Caco-2 (cell line): ENCODE results near the gene KATNB1. TPM values are rescaled to one million over a fixed set of nuclear protein-coding genes. Genes with fewer than 3 reads are reported as not detected.
"Not testable (repeated sequence)": the region's sequence is repeated elsewhere in the genome, so short reads cannot be mapped to it uniquely, and the experiment has no call there.

Experiments
- BruUV-seq: library from RNA; stranded (reverse); fragments of 400-500 nt; replicated peaks from 2 replicates; lab custom pipeline; 2021; lab: Mats Ljungman, UMichigan
- CTCF ChIA-PET: fragments of 300-600 bp; sonication (Branson Sonifier 250); formaldehyde crosslinking; loops from one replicate; lab custom pipeline; 2022; ENCODE audit warnings: antibody characterized with exemption; lab: Charles Lee
- POLR2A ChIA-PET: fragments of 300-600 bp; sonication (Branson Sonifier 250); formaldehyde crosslinking; loops from one replicate; lab custom pipeline; 2022; ENCODE audit warnings: antibody characterized with exemption; lab: Charles Lee
- DNase-seq, 2 experiments: peaks; one replicate each; pipeline versions ENCODE4 v3.0.0 to v3.0.0-alpha.2; 2020 to 2022
- H3K27me3 ChIP-seq: replicated peaks from 2 replicates; pipeline ENCODE4 v1.6.0; 2011; ENCODE audit warnings: low read length; ENCODE audit not compliant: control insufficient read depth, insufficient read depth
- H3K36me3 ChIP-seq: 2 replicates; pipeline ENCODE4 v1.5.1; 2011; ENCODE audit warnings: low read length; ENCODE audit not compliant: control insufficient read depth, insufficient read depth
- H3K4me1 ChIP-seq: fragments of 250-450 bp; sonication (Bioruptor Pico); 2 replicates; pipeline ENCODE4 v1.5.1; 2020; ENCODE audit warnings: mild to moderate bottlenecking
- H3K4me3 ChIP-seq: 2 replicates; pipeline ENCODE4 v1.5.1; 2011; ENCODE audit warnings: low read depth, mild to moderate bottlenecking, control low read depth, low read length
- H3K9me3 ChIP-seq: fragments of 250-450 bp; sonication (Bioruptor Pico); 2 replicates; pipeline ENCODE4 v1.5.1; 2020; ENCODE audit warnings: mild to moderate bottlenecking, moderate library complexity
- H3K27ac Mint-ChIP-seq: one replicate; pipeline ENCODE4 v1.8.0; 2022; ENCODE audit warnings: mixed read lengths; ENCODE audit not compliant: unreplicated experiment
- H3K27me3 Mint-ChIP-seq: one replicate; pipeline ENCODE4 v1.8.0; 2022; ENCODE audit warnings: mixed read lengths; ENCODE audit not compliant: insufficient read depth, unreplicated experiment
- H3K36me3 Mint-ChIP-seq: one replicate; pipeline ENCODE4 v1.8.0; 2022; ENCODE audit warnings: mild to moderate bottlenecking, mixed read lengths; ENCODE audit not compliant: insufficient read depth, unreplicated experiment
- H3K4me1 Mint-ChIP-seq: one replicate; pipeline ENCODE4 v1.8.0; 2022; ENCODE audit warnings: low read depth, mixed read lengths; ENCODE audit not compliant: unreplicated experiment
- H3K4me3 Mint-ChIP-seq: one replicate; pipeline ENCODE4 v1.8.0; 2022; ENCODE audit warnings: mild to moderate bottlenecking, moderate library complexity, mixed read lengths; ENCODE audit not compliant: unreplicated experiment
- H3K9me3 Mint-ChIP-seq: one replicate; pipeline ENCODE4 v1.8.0; 2022; ENCODE audit warnings: mixed read lengths; ENCODE audit not compliant: unreplicated experiment
- intact Hi-C: fragments of 100-400 bp; cut with micrococcal nuclease; formaldehyde crosslinking; loops from one replicate; pipeline ENCODE4 v1.10.0; 2022; ENCODE audit not compliant: unreplicated experiment
- total RNA-seq: library from RNA; stranded (reverse); gene quantifications from 2 replicates; pipeline ENCODE4 v1.2.3, GENCODE V29; 2022
- TF ChIP-seq, protein P1 (sequence below), 2 experiments: fragments of 200-600 bp in 1 of 2; IDR thresholded peaks; 1 replicate in 1 of 2; 2 replicates in 1 of 2; pipeline versions ENCODE4 v1.5.1 to v1.8.0; 2011 to 2022; ENCODE audit warnings: antibody characterized with exemption in 1 of 2, control low read depth in 1 of 2, inconsistent platforms in 1 of 2, low read depth in 1 of 2, low read length in 1 of 2, mild to moderate bottlenecking in 1 of 2, moderate library complexity in 1 of 2; ENCODE audit not compliant: insufficient read depth in 1 of 2, severe bottlenecking in 1 of 2, unreplicated experiment in 1 of 2

KATNB1 gene
- total RNA-seq, 1 experiment from 2014 or later, result 32.4 TPM

DNA sequence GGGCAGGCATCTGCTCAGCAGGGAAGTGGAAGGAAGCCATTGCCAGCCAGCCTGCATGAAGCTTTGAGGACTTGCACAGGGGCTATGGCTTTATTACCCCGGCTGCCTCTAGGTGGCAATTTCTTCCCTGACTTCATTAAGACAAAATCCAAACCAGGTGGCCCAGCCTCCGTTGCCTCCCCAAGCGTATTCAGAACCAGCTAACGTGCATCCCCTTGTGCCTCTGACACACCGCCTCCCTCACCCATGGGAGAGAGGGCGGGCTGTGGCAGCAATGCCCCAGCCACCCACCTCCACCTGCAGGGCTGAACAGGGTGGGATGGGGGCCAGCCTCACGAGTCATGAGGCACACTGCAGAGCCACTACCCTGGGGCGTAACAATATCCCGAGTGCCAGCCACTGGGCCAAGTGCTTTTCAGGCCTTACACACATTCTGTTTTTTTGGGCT, 59.9 kb downstream of the KATNB1 start:
- H3K4me1 Mint-ChIP-seq, result peaks cover 40% of the 10 kb centered on the region
- TF ChIP-seq, protein P1, sequence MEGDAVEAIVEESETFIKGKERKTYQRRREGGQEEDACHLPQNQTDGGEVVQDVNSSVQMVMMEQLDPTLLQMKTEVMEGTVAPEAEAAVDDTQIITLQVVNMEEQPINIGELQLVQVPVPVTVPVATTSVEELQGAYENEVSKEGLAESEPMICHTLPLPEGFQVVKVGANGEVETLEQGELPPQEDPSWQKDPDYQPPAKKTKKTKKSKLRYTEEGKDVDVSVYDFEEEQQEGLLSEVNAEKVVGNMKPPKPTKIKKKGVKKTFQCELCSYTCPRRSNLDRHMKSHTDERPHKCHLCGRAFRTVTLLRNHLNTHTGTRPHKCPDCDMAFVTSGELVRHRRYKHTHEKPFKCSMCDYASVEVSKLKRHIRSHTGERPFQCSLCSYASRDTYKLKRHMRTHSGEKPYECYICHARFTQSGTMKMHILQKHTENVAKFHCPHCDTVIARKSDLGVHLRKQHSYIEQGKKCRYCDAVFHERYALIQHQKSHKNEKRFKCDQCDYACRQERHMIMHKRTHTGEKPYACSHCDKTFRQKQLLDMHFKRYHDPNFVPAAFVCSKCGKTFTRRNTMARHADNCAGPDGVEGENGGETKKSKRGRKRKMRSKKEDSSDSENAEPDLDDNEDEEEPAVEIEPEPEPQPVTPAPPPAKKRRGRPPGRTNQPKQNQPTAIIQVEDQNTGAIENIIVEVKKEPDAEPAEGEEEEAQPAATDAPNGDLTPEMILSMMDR (IDR thresholded peaks at IDR 0.05; ENCODE audit: insufficient read depth in 1 of 2, low read depth in 1 of 2, low read length in 1 of 2, severe bottlenecking in 1 of 2, unreplicated experiment in 1 of 2), result peak; percentile 75
- DNase-seq, result peak; percentile 76 to 82
- Histone ChIP-seq H3K4me3 (no peak overlapping the region), H3K4me1 (peaks cover 46% of the 10 kb centered on the region), H3K9me3 (no peaks in the 10 kb centered on the region), H3K27me3 (no peaks in the 10 kb centered on the region), H3K36me3 (no peaks in the 10 kb centered on the region)
- H3K27me3 Mint-ChIP-seq, result no peaks in the 10 kb centered on the region
- H3K4me3 Mint-ChIP-seq, result peak overlapping the region; percentile 9
- POLR2A ChIA-PET, result interaction anchor here (0.6 to 1.1 kb wide), 3 partner anchors 68 to 202 kb away, joined by 3 read pairs; no protein-coding TSS in a partner anchor
- CTCF ChIA-PET, result interaction anchor here (0.7 to 2.9 kb wide), 15 partner anchors 8 to 248 kb away, joined by 3 to 38 read pairs (median 4); no protein-coding TSS in a partner anchor
- H3K9me3 Mint-ChIP-seq, result no peaks in the 10 kb centered on the region
- BruUV-seq, result no TSS peak
- H3K27ac Mint-ChIP-seq, result peak overlapping the region; percentile 69
- intact Hi-C loops, result loop anchor here (1.0 to 5.0 kb wide), 4 partner anchors 68 to 332 kb away; partner anchors contain the start of genes CFAP20, USB1 and ZNF319
- peaks cover 33% of the 10 kb centered on the region for H3K36me3 Mint-ChIP-seq

GRCh38 chr16:57796014-57796413, 60.4 kb downstream of the KATNB1 start:
- peak overlapping the region; percentile 69 for H3K27ac Mint-ChIP-seq
- ChIA-PET POLR2A (interaction anchor here (0.6 to 1.1 kb wide), 2 partner anchors 67 to 201 kb away, joined by 3 read pairs; no protein-coding TSS in a partner anchor), CTCF (interaction anchor here (0.9 to 2.9 kb wide), 6 partner anchors 8 to 67 kb away, joined by 3 to 38 read pairs (median 5); no protein-coding TSS in a partner anchor)
- H3K9me3 ChIP-seq, H3K4me3 ChIP-seq, H3K4me3 Mint-ChIP-seq, H3K27me3 ChIP-seq, H3K9me3 Mint-ChIP-seq, DNase-seq, BruUV-seq, H3K36me3 ChIP-seq, H3K27me3 Mint-ChIP-seq: not testable (repeated sequence)
- peaks cover 33% of the 10 kb centered on the region for H3K36me3 Mint-ChIP-seq
- intact Hi-C loops, result loop anchor here (5.0 kb wide), 3 partner anchors 191 to 331 kb away; partner anchors contain the start of genes CFAP20, USB1 and ZNF319
- H3K4me1 ChIP-seq, result peaks cover 52% of the 10 kb centered on the region
- peaks cover 43% of the 10 kb centered on the region for H3K4me1 Mint-ChIP-seq

GRCh38 chr16:57797216-57797525, 61.6 kb downstream of the KATNB1 start:
- Mint-ChIP-seq H3K27ac (peak overlapping the region; percentile 96), H3K27me3 (no peaks in the 10 kb centered on the region), H3K9me3 (no peaks in the 10 kb centered on the region), H3K4me1 (peaks cover 43% of the 10 kb centered on the region), H3K4me3 (peak overlapping the region; percentile 92), H3K36me3 (peaks cover 25% of the 10 kb centered on the region)
- no peak for DNase-seq
- H3K4me3 ChIP-seq, result peak overlapping the region; percentile 43
- intact Hi-C loops, result loop anchor here (1.0 to 5.0 kb wide), 7 partner anchors 11 to 330 kb away; partner anchors contain the start of genes CFAP20, USB1 and ZNF319
- ChIA-PET CTCF (interaction anchor here (0.8 to 6.7 kb wide), 8 partner anchors 10 to 150 kb away, joined by 3 to 63 read pairs (median 5); partner anchors contain the start of gene KATNB1), POLR2A (interaction anchor here (1.0 to 1.5 kb wide), 4 partner anchors 11 to 66 kb away, joined by 4 to 9 read pairs (median 6); partner anchors contain the start of gene KATNB1)
- peaks cover 54% of the 10 kb centered on the region for H3K4me1 ChIP-seq
- no peaks in the 10 kb centered on the region for H3K27me3 ChIP-seq
- TF ChIP-seq, protein P1 (IDR thresholded peaks at IDR 0.05; ENCODE audit: insufficient read depth in 1 of 2, low read depth in 1 of 2, low read length in 1 of 2, severe bottlenecking in 1 of 2, unreplicated experiment in 1 of 2), result no peak
- no peaks in the 10 kb centered on the region for H3K9me3 ChIP-seq
- no peaks in the 10 kb centered on the region for H3K36me3 ChIP-seq
- TSS peak; percentile 11 for BruUV-seq
